WTC11 (cell line): ENCODE data around the gene PI4K2A. TPM values are rescaled to one million over a fixed set of nuclear protein-coding genes. Genes with fewer than 3 reads are reported as not detected.

Source experiments
- ATAC-seq: fragments of 200-7000 bp; cut with Tn5 transposase; 2 replicates; pipeline ENCODE4 v1.10.0; 2021; ENCODE audit warnings: mild to moderate bottlenecking, moderate library complexity
- CTCF ChIA-PET: fragments of 300-600 bp; sonication (Branson Sonifier 250); formaldehyde crosslinking; loops from one replicate; lab custom pipeline; 2021; ENCODE audit warnings: antibody characterized with exemption; lab: Charles Lee
- POLR2A ChIA-PET: fragments of 350-600 bp; sonication (Branson Sonifier 250); formaldehyde crosslinking; loops from one replicate; lab custom pipeline; 2021; ENCODE audit warnings: antibody characterized with exemption; lab: Charles Lee
- DNase-seq: peaks from one replicate; pipeline ENCODE4 v3.0.0; 2021; ENCODE audit warnings: low spot score
- H3K27ac Mint-ChIP-seq: 2 replicates; pipeline ENCODE4 v1.8.0; 2021; ENCODE audit warnings: mixed read lengths
- H3K27me3 Mint-ChIP-seq: 2 replicates; pipeline ENCODE4 v1.8.0; 2021; ENCODE audit warnings: low read depth, mild to moderate bottlenecking, moderate library complexity, mixed read lengths
- H3K36me3 Mint-ChIP-seq: 2 replicates; pipeline ENCODE4 v1.8.0; 2021; ENCODE audit warnings: mixed read lengths
- H3K4me1 Mint-ChIP-seq: 2 replicates; pipeline ENCODE4 v1.8.0; 2022; ENCODE audit warnings: mixed read lengths
- H3K4me3 Mint-ChIP-seq: 2 replicates; pipeline ENCODE4 v1.8.0; 2021; ENCODE audit warnings: mild to moderate bottlenecking, moderate library complexity, mixed read lengths
- H3K9me3 Mint-ChIP-seq: 2 replicates; pipeline ENCODE4 v1.8.0; 2021; ENCODE audit warnings: mixed read lengths
- CBFB ChIP-seq: sonication (generic); formaldehyde crosslinking; IDR thresholded peaks from 2 replicates; pipeline ENCODE4 v1.8.1; 2022; ENCODE audit warnings: mild to moderate bottlenecking, low read depth, missing genetic modification reagents
- CREM ChIP-seq: sonication (generic); formaldehyde crosslinking; IDR thresholded peaks from 2 replicates; pipeline ENCODE4 v1.8.1; 2022; ENCODE audit warnings: mild to moderate bottlenecking, missing genetic modification reagents, moderate library complexity
- ELF4 ChIP-seq: sonication (generic); formaldehyde crosslinking; IDR thresholded peaks from 2 replicates; pipeline ENCODE4 v1.8.1; 2022; ENCODE audit warnings: low read depth, mild to moderate bottlenecking, moderate library complexity, missing genetic modification reagents
- FOXP4 ChIP-seq: sonication (generic); formaldehyde crosslinking; IDR thresholded peaks from 2 replicates; pipeline ENCODE4 v1.8.0; 2022; ENCODE audit warnings: mild to moderate bottlenecking, missing genetic modification reagents
- MYBL2 ChIP-seq: sonication (generic); formaldehyde crosslinking; IDR thresholded peaks from 2 replicates; pipeline ENCODE4 v1.8.1; 2023; ENCODE audit warnings: mild to moderate bottlenecking, moderate library complexity, missing genetic modification reagents
- NR3C1 ChIP-seq: sonication (generic); formaldehyde crosslinking; conservative IDR thresholded peaks from 2 replicates; pipeline ENCODE4 v1.8.1; 2023; ENCODE audit warnings: low read depth, mild to moderate bottlenecking, missing genetic modification reagents
- SMAD3 ChIP-seq: sonication (generic); formaldehyde crosslinking; IDR thresholded peaks from 2 replicates; pipeline ENCODE4 v1.8.0; 2022; ENCODE audit warnings: missing genetic modification reagents, mild to moderate bottlenecking, borderline replicate concordance
- SOX15 ChIP-seq: fragments of 250-450 bp; sonication (Bioruptor Pico); IDR thresholded peaks from 2 replicates; pipeline ENCODE4 v1.9.0; 2021; ENCODE audit warnings: mild to moderate bottlenecking
- SP1 ChIP-seq: sonication (generic); formaldehyde crosslinking; conservative IDR thresholded peaks from 2 replicates; pipeline ENCODE4 v1.8.1; 2022; ENCODE audit warnings: missing genetic modification reagents
- ZNF219 ChIP-seq: sonication (generic); formaldehyde crosslinking; IDR thresholded peaks from 2 replicates; pipeline ENCODE4 v1.8.0; 2023; ENCODE audit warnings: missing genetic modification reagents, mild to moderate bottlenecking, borderline replicate concordance
- ZNF232 ChIP-seq: sonication (generic); formaldehyde crosslinking; IDR thresholded peaks from 2 replicates; pipeline ENCODE4 v1.8.0; 2022; ENCODE audit warnings: mild to moderate bottlenecking, missing genetic modification reagents
- ZNF263 ChIP-seq: sonication (generic); formaldehyde crosslinking; IDR thresholded peaks from 2 replicates; pipeline ENCODE4 v1.8.1; 2022; ENCODE audit warnings: low read depth, mild to moderate bottlenecking, moderate library complexity, missing genetic modification reagents
- ZNF671 ChIP-seq: fragments of 250-450 bp; sonication (Bioruptor Pico); IDR thresholded peaks from 2 replicates; pipeline ENCODE4 v1.8.0; 2021; ENCODE audit warnings: mild to moderate bottlenecking
- total RNA-seq: library from RNA; stranded (reverse); gene quantifications from 3 replicates; pipeline ENCODE4 v1.2.3, GENCODE V29; 2021
- TF ChIP-seq, protein P1 (sequence below): sonication (generic); formaldehyde crosslinking; IDR thresholded peaks from 2 replicates; pipeline ENCODE4 v1.8.1; 2022; ENCODE audit warnings: mild to moderate bottlenecking, missing genetic modification reagents, moderate library complexity, borderline replicate concordance
- TF ChIP-seq, protein P2 (sequence below): sonication (generic); formaldehyde crosslinking; IDR thresholded peaks from 2 replicates; pipeline ENCODE4 v1.8.0; 2023; ENCODE audit warnings: mild to moderate bottlenecking, missing genetic modification reagents
- TF ChIP-seq, protein P3 (sequence below): sonication (generic); formaldehyde crosslinking; IDR thresholded peaks from 2 replicates; pipeline ENCODE4 v1.8.0; 2023; ENCODE audit warnings: missing genetic modification reagents

Gene PI4K2A
- total RNA-seq, 1 experiment from 2014 or later: 19.5 TPM

DNA sequence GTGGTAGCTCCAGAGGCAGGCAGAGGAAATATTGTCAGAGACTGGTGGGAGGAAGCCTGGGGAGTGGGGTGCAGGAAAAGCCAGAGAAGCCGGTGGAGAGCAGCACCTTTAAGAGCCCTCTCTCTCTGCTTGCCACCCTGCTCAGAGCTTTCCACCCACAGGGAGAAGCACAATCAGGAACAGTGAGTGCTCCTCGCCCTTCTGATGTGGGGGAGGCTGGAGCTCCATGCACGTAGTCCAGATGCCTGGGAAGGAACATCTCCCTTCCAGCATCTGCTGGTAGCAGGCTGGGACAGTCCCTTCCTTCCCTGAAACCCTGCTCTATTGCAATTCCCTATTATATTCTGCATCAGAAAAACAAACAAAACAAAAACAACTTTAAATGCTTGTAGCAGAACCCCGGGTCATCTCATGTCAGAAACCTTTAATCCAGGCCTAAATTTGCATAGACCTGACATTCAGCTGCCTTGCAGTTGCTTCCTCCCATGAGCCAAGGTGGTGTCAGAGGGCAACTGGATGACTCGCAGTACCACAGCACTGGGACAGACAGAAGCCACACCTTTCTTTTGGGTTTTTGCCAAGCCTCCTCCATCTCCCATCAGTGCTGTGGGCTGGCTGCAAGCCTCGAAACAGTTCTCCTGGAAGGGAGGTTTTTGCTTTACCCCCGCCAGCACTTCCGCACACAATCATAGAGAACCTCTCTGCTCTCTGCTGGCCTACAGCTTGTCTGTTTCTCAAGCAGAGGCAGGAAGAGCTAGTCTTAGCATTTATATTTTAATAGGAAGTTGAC is 33.5 kb downstream of the PI4K2A start:
- no peak for TF ChIP-seq NR3C1 (CRISPR knock-in tag)
- TF ChIP-seq, protein P1, sequence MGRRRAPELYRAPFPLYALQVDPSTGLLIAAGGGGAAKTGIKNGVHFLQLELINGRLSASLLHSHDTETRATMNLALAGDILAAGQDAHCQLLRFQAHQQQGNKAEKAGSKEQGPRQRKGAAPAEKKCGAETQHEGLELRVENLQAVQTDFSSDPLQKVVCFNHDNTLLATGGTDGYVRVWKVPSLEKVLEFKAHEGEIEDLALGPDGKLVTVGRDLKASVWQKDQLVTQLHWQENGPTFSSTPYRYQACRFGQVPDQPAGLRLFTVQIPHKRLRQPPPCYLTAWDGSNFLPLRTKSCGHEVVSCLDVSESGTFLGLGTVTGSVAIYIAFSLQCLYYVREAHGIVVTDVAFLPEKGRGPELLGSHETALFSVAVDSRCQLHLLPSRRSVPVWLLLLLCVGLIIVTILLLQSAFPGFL: no peak
- TF ChIP-seq SOX15 (CRISPR knock-in tag): no peak
- no peak for TF ChIP-seq ZNF232 (CRISPR knock-in tag)
- no peak for DNase-seq
- H3K4me1 Mint-ChIP-seq: no peaks in the 10 kb centered on the region
- ChIA-PET POLR2A (interaction anchor here (0.6 kb wide), 1 partner anchor 86 kb away, joined by 4 read pairs; no protein-coding TSS in a partner anchor), CTCF (interaction anchor here (0.6 to 4.0 kb wide), 4 partner anchors 10 to 28 kb away, joined by 3 to 37 read pairs (median 5); partner anchors contain the start of gene AVPI1)
- peak overlapping the region; percentile 60; the same call in 1 of the 2 replicates for H3K27ac Mint-ChIP-seq
- no peaks in the 10 kb centered on the region for H3K9me3 Mint-ChIP-seq
- H3K27me3 Mint-ChIP-seq: no peaks in the 10 kb centered on the region
- peaks cover 30% of the 10 kb centered on the region for H3K36me3 Mint-ChIP-seq
- H3K4me3 Mint-ChIP-seq: no peak overlapping the region
- ATAC-seq: no peak

DNA sequence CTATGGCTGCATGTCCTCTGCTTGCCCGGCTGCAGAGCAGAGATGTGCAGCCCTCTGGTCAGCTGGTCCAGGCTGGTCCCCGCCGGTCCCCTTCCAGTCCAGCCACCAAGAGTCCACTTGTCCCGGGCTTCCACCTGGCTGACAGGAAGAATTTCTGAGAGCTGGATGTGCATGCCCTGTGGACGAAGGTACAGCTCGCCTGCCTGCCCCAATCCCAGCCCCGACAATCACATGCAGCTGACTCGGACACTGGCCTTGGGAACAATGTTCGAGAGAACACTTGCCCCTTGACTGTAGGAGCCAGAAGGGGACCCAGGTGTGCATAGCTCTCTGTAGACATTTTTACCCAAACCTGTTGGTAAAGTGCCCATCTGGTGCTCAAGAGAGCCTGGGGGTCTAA is 34.8 kb downstream of the PI4K2A start:
- no peak overlapping the region for H3K4me3 Mint-ChIP-seq
- no peaks in the 10 kb centered on the region for H3K27me3 Mint-ChIP-seq
- TF ChIP-seq, protein P2, sequence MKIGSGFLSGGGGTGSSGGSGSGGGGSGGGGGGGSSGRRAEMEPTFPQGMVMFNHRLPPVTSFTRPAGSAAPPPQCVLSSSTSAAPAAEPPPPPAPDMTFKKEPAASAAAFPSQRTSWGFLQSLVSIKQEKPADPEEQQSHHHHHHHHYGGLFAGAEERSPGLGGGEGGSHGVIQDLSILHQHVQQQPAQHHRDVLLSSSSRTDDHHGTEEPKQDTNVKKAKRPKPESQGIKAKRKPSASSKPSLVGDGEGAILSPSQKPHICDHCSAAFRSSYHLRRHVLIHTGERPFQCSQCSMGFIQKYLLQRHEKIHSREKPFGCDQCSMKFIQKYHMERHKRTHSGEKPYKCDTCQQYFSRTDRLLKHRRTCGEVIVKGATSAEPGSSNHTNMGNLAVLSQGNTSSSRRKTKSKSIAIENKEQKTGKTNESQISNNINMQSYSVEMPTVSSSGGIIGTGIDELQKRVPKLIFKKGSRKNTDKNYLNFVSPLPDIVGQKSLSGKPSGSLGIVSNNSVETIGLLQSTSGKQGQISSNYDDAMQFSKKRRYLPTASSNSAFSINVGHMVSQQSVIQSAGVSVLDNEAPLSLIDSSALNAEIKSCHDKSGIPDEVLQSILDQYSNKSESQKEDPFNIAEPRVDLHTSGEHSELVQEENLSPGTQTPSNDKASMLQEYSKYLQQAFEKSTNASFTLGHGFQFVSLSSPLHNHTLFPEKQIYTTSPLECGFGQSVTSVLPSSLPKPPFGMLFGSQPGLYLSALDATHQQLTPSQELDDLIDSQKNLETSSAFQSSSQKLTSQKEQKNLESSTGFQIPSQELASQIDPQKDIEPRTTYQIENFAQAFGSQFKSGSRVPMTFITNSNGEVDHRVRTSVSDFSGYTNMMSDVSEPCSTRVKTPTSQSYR (CRISPR knock-in tag): no peak
- no peak for TF ChIP-seq ZNF671 (CRISPR knock-in tag)
- no peak for TF ChIP-seq ZNF219 (CRISPR knock-in tag)
- TF ChIP-seq ZNF263 (CRISPR knock-in tag): no peak
- TF ChIP-seq SP1 (CRISPR knock-in tag): no peak
- TF ChIP-seq, protein P3, sequence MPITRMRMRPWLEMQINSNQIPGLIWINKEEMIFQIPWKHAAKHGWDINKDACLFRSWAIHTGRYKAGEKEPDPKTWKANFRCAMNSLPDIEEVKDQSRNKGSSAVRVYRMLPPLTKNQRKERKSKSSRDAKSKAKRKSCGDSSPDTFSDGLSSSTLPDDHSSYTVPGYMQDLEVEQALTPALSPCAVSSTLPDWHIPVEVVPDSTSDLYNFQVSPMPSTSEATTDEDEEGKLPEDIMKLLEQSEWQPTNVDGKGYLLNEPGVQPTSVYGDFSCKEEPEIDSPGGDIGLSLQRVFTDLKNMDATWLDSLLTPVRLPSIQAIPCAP (CRISPR knock-in tag): no peak
- TF ChIP-seq ELF4 (CRISPR knock-in tag): no peak
- no peak for TF ChIP-seq FOXP4 (CRISPR knock-in tag)
- TF ChIP-seq CREM (CRISPR knock-in tag): no peak
- TF ChIP-seq MYBL2 (CRISPR knock-in tag): no peak
- TF ChIP-seq SMAD3 (CRISPR knock-in tag): no peak
- no peak for TF ChIP-seq CBFB (CRISPR knock-in tag)
- no peaks in the 10 kb centered on the region for H3K4me1 Mint-ChIP-seq
- POLR2A ChIA-PET: no interaction called here
- H3K36me3 Mint-ChIP-seq: peaks cover 26% of the 10 kb centered on the region
- no peak for ATAC-seq
- CTCF ChIA-PET: interaction anchor here (4.0 to 4.6 kb wide), 2 partner anchors 12 to 27 kb away, joined by 37 to 61 read pairs; partner anchors contain the start of gene AVPI1
- no peaks in the 10 kb centered on the region for H3K9me3 Mint-ChIP-seq
- no peak overlapping the region for H3K27ac Mint-ChIP-seq
- no peak for DNase-seq
